Endothelial cell of umbilical vein (primary cell): Measurements from ENCODE around the gene TRIM67. TPM values are rescaled to one million over a fixed set of nuclear protein-coding genes. Genes with fewer than 3 reads are reported as not detected.

Experiments used
- Bru-seq: library from RNA; stranded (reverse); fragments of 400-500 nt; gene quantifications from one replicate; lab custom pipeline; 2021; lab: Mats Ljungman, UMichigan
- BruChase-seq, 2 experiments: library from RNA; stranded (reverse); fragments of 400-500 nt; gene quantifications; one replicate each; lab custom pipeline; 2021; lab: Mats Ljungman, UMichigan
- BruUV-seq: library from RNA; stranded (reverse); fragments of 400-500 nt; replicated peaks from 2 replicates; lab custom pipeline; 2021; lab: Mats Ljungman, UMichigan
- CTCF ChIA-PET: fragments of 300-600, 350-600 bp; sonication (Branson Sonifier 250); formaldehyde crosslinking; loops from one replicate; lab custom pipeline; 2021; ENCODE audit warnings: antibody characterized with exemption, inconsistent platforms; lab: Charles Lee
- POLR2A ChIA-PET: fragments of 300-600, 350-600 bp; sonication (Branson Sonifier 250); formaldehyde crosslinking; loops from one replicate; lab custom pipeline; 2021; ENCODE audit warnings: antibody characterized with exemption, inconsistent platforms; lab: Charles Lee
- DNase-seq: peaks from one replicate; pipeline ENCODE4 v3.0.0-alpha.2; 2011; ENCODE audit warnings: low read depth, low spot score
- FAIRE-seq: peaks from 2 replicates; lab custom pipeline; 2011; peaks lifted over from hg19 to GRCh38; lab: Jason Lieb, UNC
- H2AFZ ChIP-seq: 2 replicates; pipeline ENCODE4 v1.6.0; 2012; ENCODE audit warnings: low read depth, low read length, control low read depth, inconsistent platforms
- H3K27ac ChIP-seq: 2 replicates; pipeline ENCODE4 v1.5.1; 2011; ENCODE audit warnings: low read depth, mild to moderate bottlenecking, control low read depth, low read length, moderate library complexity; ENCODE audit not compliant: insufficient read depth
- H3K27me3 ChIP-seq, 2 experiments: 2 replicates each; pipeline versions ENCODE4 v1.6.0 to v1.6.1; 2011; ENCODE audit warnings: low read length in 2 of 2, mixed read lengths in 1 of 2; ENCODE audit not compliant: control insufficient read depth in 2 of 2, insufficient read depth in 2 of 2
- H3K36me3 ChIP-seq, 2 experiments: 2 replicates in 1 of 2; 3 replicates in 1 of 2; pipeline ENCODE4 v1.5.1; 2011; ENCODE audit warnings: low read length in 2 of 2, mild to moderate bottlenecking in 1 of 2, moderate library complexity in 1 of 2; ENCODE audit not compliant: control insufficient read depth in 2 of 2, insufficient read depth in 2 of 2; ENCODE audit errors: extremely low read depth in 1 of 2
- H3K4me1 ChIP-seq: 3 replicates; pipeline ENCODE4 v1.5.1; 2011; ENCODE audit warnings: mild to moderate bottlenecking, low read length; ENCODE audit not compliant: control insufficient read depth, insufficient read depth; ENCODE audit errors: extremely low read depth
- H3K4me2 ChIP-seq: 2 replicates; pipeline ENCODE4 v1.6.1; 2011; ENCODE audit warnings: low read length, control low read depth, mixed read lengths; ENCODE audit not compliant: insufficient read depth
- H3K4me3 ChIP-seq, 3 experiments: fragments of 200-600 bp in 1 of 3; sonication (generic), shearing (Covaris generic) in 1 of 3; replicated peaks in 1 of 3; 2 replicates each; pipeline ENCODE4 v1.5.1; 2011 to 2016; ENCODE audit warnings: control low read depth in 3 of 3, low read length in 3 of 3, mild to moderate bottlenecking in 2 of 3, inconsistent platforms in 1 of 3, low read depth in 1 of 3, moderate library complexity in 1 of 3; ENCODE audit not compliant: insufficient read depth in 1 of 3
- H3K79me2 ChIP-seq: 2 replicates; pipeline ENCODE4 v1.6.0; 2012; ENCODE audit warnings: low read length, inconsistent platforms; ENCODE audit not compliant: control insufficient read depth, insufficient read depth
- H3K9ac ChIP-seq: replicated peaks from 2 replicates; pipeline ENCODE3; 2011; ENCODE audit warnings: low read length, control low read depth; ENCODE audit not compliant: insufficient read depth; ENCODE audit errors: extremely low read depth
- H3K9me1 ChIP-seq: replicated peaks from 3 replicates; pipeline ENCODE4 v1.6.0; 2011; ENCODE audit warnings: mild to moderate bottlenecking, low read length; ENCODE audit not compliant: control insufficient read depth, insufficient read depth; ENCODE audit errors: extremely low read depth
- H3K9me3 ChIP-seq: replicated peaks from 2 replicates; pipeline ENCODE4 v1.5.1; 2012; ENCODE audit warnings: low read length, inconsistent platforms; ENCODE audit not compliant: control insufficient read depth, insufficient read depth
- H4K20me1 ChIP-seq: replicated peaks from 2 replicates; pipeline ENCODE3; 2011; ENCODE audit warnings: mild to moderate bottlenecking, low read length; ENCODE audit not compliant: control insufficient read depth, insufficient read depth; ENCODE audit errors: extremely low read depth
- CTCF ChIP-seq, 2 donors: IDR thresholded peaks; 1 replicate in 1 of 2; 2 replicates in 1 of 2; pipeline ENCODE4 v1.5.1; 2011; ENCODE audit warnings: low read length in 2 of 2, mild to moderate bottlenecking in 2 of 2, moderate library complexity in 2 of 2, control low read depth in 1 of 2, inconsistent platforms in 1 of 2, low read depth in 1 of 2; ENCODE audit not compliant: insufficient read depth in 1 of 2; ENCODE audit errors: extremely low read depth in 1 of 2
- EZH2 ChIP-seq: IDR thresholded peaks from 2 replicates; pipeline ENCODE4 v1.6.1; 2012; ENCODE audit warnings: borderline replicate concordance, low read depth, mild to moderate bottlenecking, moderate library complexity, low read length, inconsistent platforms; ENCODE audit not compliant: severe bottlenecking
- FOS ChIP-seq: IDR thresholded peaks from 2 replicates; pipeline ENCODE4 v1.6.1; 2011; ENCODE audit warnings: mild to moderate bottlenecking, low read length, moderate library complexity, borderline replicate concordance; ENCODE audit not compliant: insufficient read depth
- GATA2 ChIP-seq: IDR thresholded peaks from 2 replicates; pipeline ENCODE4 v1.7.0; 2011; ENCODE audit warnings: low read depth, mild to moderate bottlenecking, moderate library complexity, mixed read lengths, low read length; ENCODE audit not compliant: insufficient read length, insufficient read depth
- JUN ChIP-seq: IDR thresholded peaks from 2 replicates; pipeline ENCODE4 v1.6.1; 2011; ENCODE audit warnings: borderline replicate concordance, low read depth; ENCODE audit not compliant: insufficient read length, insufficient read depth
- MAX ChIP-seq: IDR thresholded peaks from 2 replicates; pipeline ENCODE4 v1.6.1; 2011; ENCODE audit not compliant: insufficient read depth, insufficient read length
- MYC ChIP-seq: IDR thresholded peaks from one replicate; pipeline ENCODE4 v1.6.1; 2011; ENCODE audit warnings: mild to moderate bottlenecking, low read depth, low read length
- POLR2A ChIP-seq: IDR thresholded peaks from 2 replicates; pipeline ENCODE4 v1.6.1; 2012; ENCODE audit warnings: low read depth, mild to moderate bottlenecking, control low read depth, low read length
- POLR2AphosphoS5 ChIP-seq: IDR thresholded peaks from 2 replicates; pipeline ENCODE4 v1.6.1; 2012; ENCODE audit warnings: low read depth, mild to moderate bottlenecking, control low read depth, low read length, moderate library complexity; ENCODE audit not compliant: insufficient read depth
- dilution Hi-C: fragments of 300-500 bp; cut with MboI; formaldehyde crosslinking; loops from one replicate; pipeline ENCODE4 v1.15.0; 2019; ENCODE audit warnings: low sequenced_read_pairs; ENCODE audit not compliant: extremely low pct_ligation_motif_present
- intact Hi-C: fragments of 100-400 bp; cut with micrococcal nuclease; formaldehyde crosslinking; loops from one replicate; pipeline ENCODE4 v1.10.0; 2022
- long read RNA-seq: library from polyadenylated mRNA; stranded (forward); transcript quantifications from one replicate; pipeline ENCODE4 v2.0.0, GENCODE V29; 2021
- polyA minus RNA-seq, 3 experiments: library from RNA; depleted of rRNA, polyadenylated mRNA; stranded (reverse); fragments of >200 nt; gene quantifications; 1 replicate in 1 of 3; 2 replicates in 2 of 3; pipeline ENCODE4 v1.2.3, GENCODE V29; 2011
- polyA plus RNA-seq, 4 experiments: library from polyadenylated mRNA; depleted of rRNA in 3 of 4; stranded (reverse) in 3 of 4; unstranded in 1 of 4; fragments of >200 nt; gene quantifications; 2 replicates each; pipeline versions ENCODE4 v1.2.1 to v1.2.3, GENCODE V29; 2011 to 2012; ENCODE audit warnings: missing spikeins in 1 of 4
- total RNA-seq: library from RNA; stranded (reverse); gene quantifications from 2 replicates; pipeline ENCODE4 v1.2.3, GENCODE V29; 2021

Gene TRIM67
- total RNA-seq (not detected in 2 replicates), polyA plus RNA-seq (not detected in 2 replicates), polyA minus RNA-seq (0.11 TPM in 1 of 2 replicates, not detected in the other), Bru-seq, nascent RNA (not detected), BruChase-seq, experiment 1, labeled RNA remaining after a 6-hour chase (not detected), BruChase-seq, experiment 2, labeled RNA remaining after a 2-hour chase (not detected)
- not detected in 2 replicates for polyA plus RNA-seq (2011; cell fraction: cytosol; rRNA removed)
- not detected in 2 replicates for polyA plus RNA-seq (2011; cell fraction: nucleus; rRNA removed)
- not detected in 2 replicates for polyA plus RNA-seq (2012)
- polyA minus RNA-seq (2011; cell fraction: cytosol; rRNA and poly(A)+ RNA removed), result not detected
- not detected in 2 replicates for polyA minus RNA-seq (2011; cell fraction: nucleus; rRNA and poly(A)+ RNA removed)
- long read RNA-seq, result 0 reads

DNA sequence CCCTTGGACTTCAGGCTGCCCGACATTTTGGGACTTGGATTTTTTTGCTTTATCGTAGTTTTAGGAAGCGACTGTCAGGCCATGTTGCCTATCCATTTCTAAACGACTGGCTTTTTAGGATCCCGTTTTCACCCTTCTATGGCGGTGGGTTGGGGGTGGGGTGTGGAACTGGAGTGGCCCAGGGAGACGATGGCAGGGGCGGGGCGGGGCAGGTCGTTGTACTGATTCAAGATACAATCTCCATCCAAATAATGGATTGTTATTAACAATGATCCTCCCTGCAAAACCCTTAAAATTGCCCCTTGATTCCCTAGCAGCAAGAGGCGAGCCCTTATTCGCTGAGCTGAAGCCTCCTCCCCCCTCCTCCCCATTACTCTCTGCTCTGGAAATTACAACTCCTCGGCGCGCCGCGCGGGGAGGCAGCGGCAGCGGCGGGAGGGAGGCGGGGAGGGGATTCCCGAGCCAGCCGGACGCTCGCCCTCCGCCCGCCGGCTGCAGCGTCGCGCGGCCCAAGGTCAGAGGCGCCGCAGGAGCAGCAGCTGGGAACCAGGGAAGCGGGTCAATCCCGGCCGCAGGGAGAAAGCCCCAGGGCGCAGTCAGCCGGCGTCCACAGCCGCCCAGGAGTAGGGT, at the start of gene TRIM67:
TRIM67 (plus strand) TSS at position 392 of the 630 bp plus-strand sequence. CDS start 912 bp downstream, outside the sequence.
- intact Hi-C loops, result loop anchor here (1.0 to 5.0 kb wide), 4 partner anchors 22 to 134 kb away; no protein-coding TSS in a partner anchor
- Histone ChIP-seq H4K20me1 (no peaks in the 10 kb centered on the region), H3K4me1 (no peaks in the 10 kb centered on the region), H2AFZ (no peak within 1 kb of the TSS), H3K27me3 (peaks cover 57 to 74% of the 10 kb centered on the region in 2 experiments), H3K79me2 (no peaks in the 10 kb centered on the region), H3K9me3 (no peaks in the 10 kb centered on the region), H3K36me3 (no peaks in the 10 kb centered on the region), H3K4me3 (peak within 1 kb of the TSS in 1 of 3 experiments; percentile 19), H3K27ac (no peak within 1 kb of the TSS), H3K9me1 (no peaks in the 10 kb centered on the region), H3K9ac (no peak within 1 kb of the TSS), H3K4me2 (peak within 1 kb of the TSS; percentile 53)
- POLR2A ChIA-PET, result no interaction called here
- peak; percentile 21 for DNase-seq
- no peak for FAIRE-seq
- CTCF ChIA-PET, result interaction anchor here (1.2 to 1.8 kb wide), 4 partner anchors 54 to 520 kb away, joined by 3 to 5 read pairs (median 4); partner anchors contain the start of gene COG2
- dilution Hi-C loops, result no loop called here
- BruUV-seq, result no TSS peak
- TF ChIP-seq POLR2AphosphoS5, result no peak
- TF ChIP-seq GATA2, result no peak
- no peak for TF ChIP-seq JUN
- TF ChIP-seq FOS, result no peak
- no peak for TF ChIP-seq MAX
- no peak for TF ChIP-seq CTCF (IDR thresholded peaks at IDR 0.05; ENCODE audit: extremely low read depth in 1 of 2, insufficient read depth in 1 of 2, low read depth in 1 of 2, low read length in 2 of 2)
- TF ChIP-seq POLR2A, result no peak
- no peak for TF ChIP-seq MYC
- TF ChIP-seq EZH2, result no peak
